Mesenchymal stem cell (in vitro differentiated cells and primary cell): ENCODE results near the gene RBM15B.

Source experiments
- DNase-seq: peaks from one replicate; pipeline ENCODE4 v3.0.0-alpha.2; 2013
- H2AFZ ChIP-seq: one replicate; pipeline ENCODE4 v1.6.1; 2013; ENCODE audit warnings: low read depth, mild to moderate bottlenecking, control low read depth, inconsistent platforms, low read length, moderate library complexity
- H2AK5ac ChIP-seq: 2 replicates; pipeline ENCODE4 v1.6.1; 2013; ENCODE audit warnings: low read length, moderate library complexity, mild to moderate bottlenecking, inconsistent platforms; ENCODE audit not compliant: severe bottlenecking
- H2BK120ac ChIP-seq: one replicate; pipeline ENCODE4 v1.6.1; 2013; ENCODE audit warnings: low read depth, mild to moderate bottlenecking, inconsistent platforms, low read length, moderate library complexity
- H2BK12ac ChIP-seq, 2 experiments: one replicate each; pipeline ENCODE4 v1.6.1; 2013; ENCODE audit warnings: inconsistent platforms in 2 of 2, low read length in 2 of 2, mild to moderate bottlenecking in 2 of 2, moderate library complexity in 2 of 2, control low read depth in 1 of 2
- H2BK15ac ChIP-seq: one replicate; pipeline ENCODE4 v1.6.1; 2013; ENCODE audit warnings: mild to moderate bottlenecking, low read depth, inconsistent platforms; ENCODE audit not compliant: poor library complexity, severe bottlenecking
- H2BK5ac ChIP-seq: 2 replicates; pipeline ENCODE4 v1.6.1; 2013; ENCODE audit warnings: low read depth, mild to moderate bottlenecking, low read length, control low read depth, inconsistent platforms; ENCODE audit not compliant: poor library complexity, severe bottlenecking
- H3K14ac ChIP-seq, 2 experiments: one replicate each; pipeline ENCODE4 v1.6.1; 2013; ENCODE audit warnings: inconsistent platforms in 2 of 2, low read length in 2 of 2, control low read depth in 1 of 2, mild to moderate bottlenecking in 1 of 2, moderate library complexity in 1 of 2
- H3K18ac ChIP-seq, 2 experiments: one replicate each; pipeline ENCODE4 v1.6.1; 2013; ENCODE audit warnings: inconsistent platforms in 2 of 2, low read length in 2 of 2, control low read depth in 1 of 2, low read depth in 1 of 2, mild to moderate bottlenecking in 1 of 2
- H3K23ac ChIP-seq, 2 experiments: one replicate each; pipeline ENCODE4 v1.6.1; 2013; ENCODE audit warnings: inconsistent platforms in 2 of 2, low read length in 2 of 2, mild to moderate bottlenecking in 2 of 2, moderate library complexity in 2 of 2, control low read depth in 1 of 2
- H3K27ac ChIP-seq: 2 replicates; pipeline ENCODE4 v1.5.1; 2013; ENCODE audit warnings: mild to moderate bottlenecking, moderate library complexity, low read length, control low read depth, inconsistent platforms; ENCODE audit not compliant: poor library complexity, severe bottlenecking
- H3K27me3 ChIP-seq, 2 experiments: 2 replicates each; pipeline versions ENCODE4 v1.6.1 to v1.7.0; 2013; ENCODE audit warnings: low read length in 2 of 2, mild to moderate bottlenecking in 2 of 2, moderate library complexity in 2 of 2, control low read depth in 1 of 2, inconsistent platforms in 1 of 2; ENCODE audit not compliant: control insufficient read depth in 1 of 2, insufficient read depth in 1 of 2
- H3K36me3 ChIP-seq, 2 experiments: 2 replicates each; pipeline versions ENCODE4 v1.6.1 to v1.7.0; 2013; ENCODE audit warnings: low read length in 2 of 2, control low read depth in 1 of 2, inconsistent platforms in 1 of 2, low read depth in 1 of 2, mild to moderate bottlenecking in 1 of 2; ENCODE audit not compliant: insufficient read depth in 2 of 2, control insufficient read depth in 1 of 2
- H3K4ac ChIP-seq, 2 experiments: one replicate each; pipeline ENCODE4 v1.6.1; 2013; ENCODE audit warnings: inconsistent platforms in 2 of 2, low read length in 2 of 2, mild to moderate bottlenecking in 2 of 2, moderate library complexity in 2 of 2, control low read depth in 1 of 2, low read depth in 1 of 2
- H3K4me1 ChIP-seq: 2 replicates; pipeline ENCODE4 v1.6.1; 2013; ENCODE audit warnings: low read depth, low read length, control low read depth; ENCODE audit not compliant: control insufficient read depth, insufficient read depth
- H3K4me2 ChIP-seq: 2 replicates; pipeline ENCODE4 v1.6.1; 2013; ENCODE audit warnings: low read length, mild to moderate bottlenecking, inconsistent platforms; ENCODE audit not compliant: poor library complexity, severe bottlenecking
- H3K4me3 ChIP-seq, 2 experiments: 2 replicates each; pipeline versions ENCODE4 v1.5.1 to v1.7.0; 2013; ENCODE audit warnings: low read length in 2 of 2, mild to moderate bottlenecking in 2 of 2, control low read depth in 1 of 2, low read depth in 1 of 2; ENCODE audit not compliant: insufficient read depth in 1 of 2
- H3K79me1 ChIP-seq: replicated peaks from 2 replicates; pipeline ENCODE4 v1.6.1; 2013; ENCODE audit warnings: mild to moderate bottlenecking, control low read depth, low read length, inconsistent platforms; ENCODE audit not compliant: poor library complexity, severe bottlenecking
- H3K9ac ChIP-seq: 2 replicates; pipeline ENCODE4 v1.7.0; 2013; ENCODE audit warnings: mild to moderate bottlenecking, low read length, moderate library complexity
- H3K9me3 ChIP-seq: 2 replicates; pipeline ENCODE4 v1.7.0; 2013; ENCODE audit warnings: mild to moderate bottlenecking, low read length; ENCODE audit not compliant: control insufficient read depth
- H4K8ac ChIP-seq: one replicate; pipeline ENCODE4 v1.6.1; 2013; ENCODE audit warnings: inconsistent platforms, mild to moderate bottlenecking, low read length, moderate library complexity
- H4K91ac ChIP-seq: one replicate; pipeline ENCODE4 v1.6.1; 2013; ENCODE audit warnings: mild to moderate bottlenecking, low read length, inconsistent platforms
- WGBS: methylation state at CpG from one replicate; pipeline ENCODE4 v1.1.7; 2013; ENCODE audit warnings: mixed read lengths; 5-methylcytosine and 5-hydroxymethylcytosine counted together

RBM15B gene

GRCh38 chr3:51392355-51393133, 1.5 kb downstream of the RBM15B start:
- Histone ChIP-seq H3K79me1 (peaks cover 12% of the 10 kb centered on the region), H3K23ac (peak overlapping the region in 1 of 2 experiments; percentile 89), H3K9me3 (no peaks in the 10 kb centered on the region), H2BK5ac (no peak overlapping the region), H4K8ac (peak overlapping the region; percentile 53), H3K4me2 (peak overlapping the region; percentile 62), H2BK120ac (no peak overlapping the region), H3K4me3 (peak overlapping the region; percentile 81 to 83), H2BK15ac (no peak overlapping the region), H2AK5ac (no peak overlapping the region), H3K36me3 (peaks cover 73 to 81% of the 10 kb centered on the region in 2 experiments), H3K14ac (peak overlapping the region in 1 of 2 experiments; percentile 74), H3K9ac (peak overlapping the region; percentile 88), H3K4me1 (peaks cover 43% of the 10 kb centered on the region), H3K27ac (no peak overlapping the region), H3K4ac (peak overlapping the region; percentile 79 to 89), H4K91ac (peak overlapping the region; percentile 34), H3K18ac (peak overlapping the region in 1 of 2 experiments; percentile 91), H2AFZ (no peak overlapping the region), H3K27me3 (no peaks in the 10 kb centered on the region), H2BK12ac (no peak overlapping the region)
- WGBS = 96% methylated on average over 42 of the region's 42 CpGs
- DNase-seq = no peak

- Histone ChIP-seq H3K4ac (no peak overlapping the region), H3K4me2 (no peak overlapping the region), H3K14ac (no peak overlapping the region), H4K8ac (no peak overlapping the region), H2BK12ac (no peak overlapping the region), H3K4me1 (peaks cover 41% of the 10 kb centered on the region), H2AK5ac (no peak overlapping the region), H3K4me3 (no peak overlapping the region), H3K27me3 (no peaks in the 10 kb centered on the region), H2BK5ac (no peak overlapping the region), H2BK120ac (no peak overlapping the region), H3K18ac (no peak overlapping the region), H4K91ac (no peak overlapping the region), H2AFZ (no peak overlapping the region), H3K27ac (no peak overlapping the region), H3K79me1 (peaks cover 12% of the 10 kb centered on the region), H2BK15ac (no peak overlapping the region), H3K9me3 (no peaks in the 10 kb centered on the region), H3K36me3 (peaks cover 71 to 81% of the 10 kb centered on the region in 2 experiments), H3K9ac (no peak overlapping the region), H3K23ac (no peak overlapping the region)
- DNase-seq = no peak
- WGBS = 97% methylated on average over 17 of the region's 17 CpGs
Measured at GRCh38 chr3:51393134-51393495, 2.0 kb downstream of the RBM15B start.

- no peak overlapping the region for H2BK12ac ChIP-seq
Measured at GRCh38 chr3:51393564-51393963, 2.5 kb downstream of the RBM15B start.

GRCh38 chr3:51394541-51394940, 3.5 kb downstream of the RBM15B start:
- Histone ChIP-seq H3K9me3 (no peaks in the 10 kb centered on the region), H3K18ac (no peak overlapping the region), H3K9ac (no peak overlapping the region), H2BK5ac (no peak overlapping the region), H4K91ac (no peak overlapping the region), H2BK120ac (no peak overlapping the region), H3K27me3 (no peaks in the 10 kb centered on the region), H3K14ac (no peak overlapping the region), H3K23ac (no peak overlapping the region), H3K27ac (no peak overlapping the region), H2BK15ac (no peak overlapping the region), H3K4me3 (no peak overlapping the region), H2AK5ac (no peak overlapping the region), H3K36me3 (peaks cover 67 to 76% of the 10 kb centered on the region in 2 experiments), H2BK12ac (no peak overlapping the region), H3K79me1 (peaks cover 14% of the 10 kb centered on the region), H3K4me2 (no peak overlapping the region), H4K8ac (no peak overlapping the region), H3K4me1 (peaks cover 43% of the 10 kb centered on the region), H3K4ac (no peak overlapping the region), H2AFZ (no peak overlapping the region)
- no peak for DNase-seq
- WGBS = 97% methylated on average over 5 of the region's 5 CpGs

More at GRCh38 chr3:51393564-51393963, 2.5 kb downstream of the RBM15B start:
- Histone ChIP-seq H3K36me3 (peaks cover 69 to 81% of the 10 kb centered on the region in 2 experiments), H4K8ac (no peak overlapping the region), H3K27me3 (no peaks in the 10 kb centered on the region), H3K9ac (peak overlapping the region; percentile 11), H3K14ac (no peak overlapping the region), H4K91ac (no peak overlapping the region), H3K79me1 (peaks cover 12% of the 10 kb centered on the region), H2BK120ac (no peak overlapping the region), H3K18ac (no peak overlapping the region), H2BK5ac (no peak overlapping the region), H2BK15ac (no peak overlapping the region), H2AK5ac (no peak overlapping the region), H3K23ac (peak overlapping the region in 1 of 2 experiments; percentile 75), H3K4me2 (no peak overlapping the region), H3K4ac (no peak overlapping the region), H3K27ac (no peak overlapping the region), H3K4me3 (no peak overlapping the region), H2AFZ (no peak overlapping the region), H3K4me1 (peaks cover 41% of the 10 kb centered on the region), H3K9me3 (no peaks in the 10 kb centered on the region)
- DNase-seq = no peak
- 93% methylated on average over 14 of the region's 14 CpGs for WGBS
